ENCODE results near the gene FXYD2. TPM values are rescaled to one million over a fixed set of nuclear protein-coding genes. Genes with fewer than 3 reads are reported as not detected.

The FXYD2 gene
- 1 to 10 TPM; 5.4 to 8.0 TPM for total RNA-seq
- polyA plus RNA-seq: 67.9 TPM

DNA sequence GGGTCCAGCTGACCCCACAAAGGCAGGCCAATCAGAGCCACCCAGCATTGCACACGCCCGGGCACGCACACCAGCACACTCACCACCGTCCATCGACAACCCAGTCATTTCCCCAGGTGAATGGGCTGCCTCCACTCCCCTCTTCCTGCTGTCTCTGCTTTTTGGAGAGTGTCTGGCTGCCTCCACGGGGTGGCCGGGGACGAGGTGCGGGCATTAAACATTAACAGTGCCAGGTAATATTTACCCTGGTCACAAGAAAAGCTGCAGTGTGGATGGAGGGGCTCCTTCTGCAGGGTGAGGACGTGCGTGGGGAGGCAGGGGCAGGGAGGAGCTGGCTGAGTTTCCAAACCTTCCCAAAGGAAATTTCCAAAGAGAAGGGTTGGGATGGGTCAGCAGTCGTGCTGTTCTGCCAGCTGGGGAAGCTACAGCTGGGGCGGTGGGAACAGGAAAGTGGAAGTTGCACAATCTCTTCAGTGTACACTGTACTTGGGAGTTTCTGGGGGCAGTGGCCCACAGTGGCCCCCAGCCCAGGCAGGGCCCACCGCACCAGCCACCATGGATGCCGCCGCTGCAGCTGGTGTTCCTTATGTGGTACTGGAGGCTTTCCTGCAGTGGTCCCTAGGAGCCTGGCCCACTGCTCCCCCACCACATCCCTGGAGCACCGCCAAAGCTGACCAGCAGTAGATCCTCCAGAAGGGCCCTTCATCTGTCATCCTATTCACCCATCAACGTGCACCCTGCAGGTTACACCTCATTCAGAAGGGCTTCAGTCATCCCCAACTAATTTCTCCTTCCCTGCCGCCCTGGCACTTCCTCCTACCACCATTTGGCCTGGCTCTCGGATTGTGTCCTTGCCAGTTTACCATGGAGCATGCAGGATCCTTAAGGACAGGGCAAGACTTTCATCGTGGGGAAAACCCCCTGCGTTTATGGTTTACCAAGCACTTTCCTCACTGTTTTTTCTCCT is at the start of gene FXYD2:
TSS of gene FXYD2 (minus strand) at position 174 of the 967 bp plus-strand sequence. CDS start at position 108, 66 bp downstream.
- H3K9me3 Mint-ChIP-seq: no peaks in the 10 kb centered on the region
- peaks cover 64 to 79% (median 66%) of the 10 kb centered on the region in 3 donors for H3K4me1 Mint-ChIP-seq
- peak within 1 kb of the TSS; percentile 42 to 96 (median 83) for H3K27ac Mint-ChIP-seq
- H3K27me3 ChIP-seq (ENCODE audit: insufficient read depth, low read length, poor library complexity, severe bottlenecking): no peaks in the 10 kb centered on the region
- H3K27ac ChIP-seq (ENCODE audit: low read depth, low read length): no peak within 1 kb of the TSS
- no peaks in the 10 kb centered on the region for H3K36me3 ChIP-seq (ENCODE audit: insufficient read depth, low read length)
- no peak within 1 kb of the TSS for H3K4me3 ChIP-seq (ENCODE audit: low read length)
- H3K4me3 Mint-ChIP-seq: peak within 1 kb of the TSS in 5 of 7 donors; percentile 10 to 80 (median 54)
- peaks cover 0 to 6% (median 0%) of the 10 kb centered on the region in 3 donors for H3K36me3 Mint-ChIP-seq
- ChIA-PET CTCF (interaction anchor here (2.3 to 15.2 kb wide), 6 partner anchors 7 to 227 kb away, joined by 10 to 255 read pairs (median 61); no protein-coding TSS in a partner anchor), POLR2A (interaction anchor here (1.1 to 2.4 kb wide), 2 partner anchors 10 to 227 kb away, joined by 3 to 8 read pairs; no protein-coding TSS in a partner anchor)
- peaks cover 54% of the 10 kb centered on the region for H3K4me1 ChIP-seq (ENCODE audit: insufficient read depth, low read length)
- DNase-seq: peak in 1 of 5 donors; percentile 42
- H3K9me3 ChIP-seq (ENCODE audit: low read length): no peaks in the 10 kb centered on the region
- peaks cover 0 to 1% of the 10 kb centered on the region in 2 donors for H3K27me3 Mint-ChIP-seq

GRCh38 chr11:117873828-117874125 is 49.2 kb upstream of the FXYD2 start:
- no peak overlapping the region for H3K27ac ChIP-seq (ENCODE audit: low read depth, low read length)
- no peaks in the 10 kb centered on the region for H3K9me3 Mint-ChIP-seq
- DNase-seq: no peak
- H3K27ac Mint-ChIP-seq: no peak overlapping the region
- H3K4me1 ChIP-seq (ENCODE audit: insufficient read depth, low read length): peaks cover 32% of the 10 kb centered on the region
- H3K4me3 ChIP-seq (ENCODE audit: low read length): no peak overlapping the region
- H3K27me3 Mint-ChIP-seq: peaks cover 54 to 64% of the 10 kb centered on the region in 2 donors
- H3K9me3 ChIP-seq (ENCODE audit: low read length): no peaks in the 10 kb centered on the region
- ChIA-PET POLR2A (no interaction called here), CTCF (no interaction called here)
- H3K4me3 Mint-ChIP-seq: no peak overlapping the region
- H3K36me3 Mint-ChIP-seq: peaks cover 0 to 1% (median 0%) of the 10 kb centered on the region in 3 donors
- H3K36me3 ChIP-seq (ENCODE audit: insufficient read depth, low read length): no peaks in the 10 kb centered on the region
- H3K4me1 Mint-ChIP-seq: peaks cover 24 to 35% (median 26%) of the 10 kb centered on the region in 3 donors
- peaks cover 42% of the 10 kb centered on the region for H3K27me3 ChIP-seq (ENCODE audit: insufficient read depth, low read length, poor library complexity, severe bottlenecking)

DNA sequence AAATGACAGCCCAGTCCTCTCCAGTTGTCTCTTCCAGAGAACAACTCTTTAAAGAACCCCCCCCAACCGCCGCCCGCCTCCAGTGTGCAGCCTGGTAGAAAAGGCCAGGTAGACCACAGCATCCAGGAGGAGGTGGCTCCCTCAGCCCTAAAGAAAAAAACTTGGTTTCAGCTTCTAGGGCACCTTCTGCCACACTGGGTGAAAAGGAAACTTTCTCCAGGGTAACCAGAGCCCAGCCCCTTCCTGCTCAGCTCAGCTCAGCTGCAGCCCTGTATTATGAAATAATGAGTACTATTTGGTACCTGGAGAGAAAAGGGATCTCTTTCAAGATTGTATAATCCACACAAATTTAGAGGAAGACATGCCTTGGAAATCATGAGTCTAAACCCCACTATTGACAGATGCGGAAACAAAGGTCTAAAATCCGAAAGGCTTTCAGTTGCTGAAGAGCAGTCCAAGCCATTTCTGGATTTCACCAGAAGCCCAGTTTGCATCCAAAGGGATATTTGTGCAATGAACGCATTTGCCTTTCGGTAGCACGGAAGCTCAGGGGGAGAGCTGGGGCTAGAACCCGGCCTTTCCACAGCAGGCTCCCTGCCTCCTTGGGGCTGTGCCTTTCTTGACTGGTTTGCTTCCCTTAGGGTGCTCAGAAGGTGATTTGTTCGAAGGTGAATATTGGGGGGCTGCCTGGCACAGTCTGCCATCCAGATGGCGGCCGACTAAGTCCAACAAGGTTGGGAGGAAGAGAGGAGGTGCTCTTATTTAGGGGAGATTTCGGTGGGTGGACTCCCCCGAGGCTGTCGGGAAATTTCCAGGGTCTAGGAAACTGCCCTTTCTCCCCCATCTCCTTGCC is 48.7 kb upstream of the FXYD2 start:
- peaks cover 42% of the 10 kb centered on the region for H3K27me3 ChIP-seq (ENCODE audit: insufficient read depth, low read length, poor library complexity, severe bottlenecking)
- peaks cover 48 to 62% of the 10 kb centered on the region in 2 donors for H3K27me3 Mint-ChIP-seq
- peaks cover 24 to 35% (median 26%) of the 10 kb centered on the region in 3 donors for H3K4me1 Mint-ChIP-seq
- H3K4me3 ChIP-seq (ENCODE audit: low read length): no peak overlapping the region
- H3K4me3 Mint-ChIP-seq: peak overlapping the region in 1 of 7 donors; percentile 2
- peaks cover 32% of the 10 kb centered on the region for H3K4me1 ChIP-seq (ENCODE audit: insufficient read depth, low read length)
- H3K36me3 ChIP-seq (ENCODE audit: insufficient read depth, low read length): no peaks in the 10 kb centered on the region
- CTCF ChIA-PET: interaction anchor here (0.9 kb wide), 1 partner anchor 180 kb away, joined by 3 read pairs; no protein-coding TSS in a partner anchor
- H3K9me3 ChIP-seq (ENCODE audit: low read length): no peaks in the 10 kb centered on the region
- no peaks in the 10 kb centered on the region for H3K9me3 Mint-ChIP-seq
- no peak overlapping the region for H3K27ac ChIP-seq (ENCODE audit: low read depth, low read length)
- DNase-seq: no peak
- POLR2A ChIA-PET: no interaction called here
- peaks cover 0 to 1% (median 0%) of the 10 kb centered on the region in 3 donors for H3K36me3 Mint-ChIP-seq
- H3K27ac Mint-ChIP-seq: peak overlapping the region in 1 of 8 donors; percentile 12

- Histone ChIP-seq H3K27ac (ENCODE audit: low read depth, low read length) (no peak overlapping the region), H3K4me1 (ENCODE audit: insufficient read depth, low read length) (peaks cover 32% of the 10 kb centered on the region), H3K4me3 (ENCODE audit: low read length) (no peak overlapping the region), H3K9me3 (ENCODE audit: low read length) (no peaks in the 10 kb centered on the region), H3K27me3 (ENCODE audit: insufficient read depth, low read length, poor library complexity, severe bottlenecking) (peaks cover 42% of the 10 kb centered on the region), H3K36me3 (ENCODE audit: insufficient read depth, low read length) (no peaks in the 10 kb centered on the region)
- peaks cover 0 to 1% (median 0%) of the 10 kb centered on the region in 3 donors for H3K36me3 Mint-ChIP-seq
- peaks cover 24 to 35% (median 26%) of the 10 kb centered on the region in 3 donors for H3K4me1 Mint-ChIP-seq
- peak overlapping the region in 1 of 8 donors; percentile 12 for H3K27ac Mint-ChIP-seq
- H3K4me3 Mint-ChIP-seq: no peak overlapping the region
- peaks cover 44 to 64% of the 10 kb centered on the region in 2 donors for H3K27me3 Mint-ChIP-seq
- ChIA-PET POLR2A (no interaction called here), CTCF (interaction anchor here (0.9 kb wide), 1 partner anchor 181 kb away, joined by 3 read pairs; no protein-coding TSS in a partner anchor)
- H3K9me3 Mint-ChIP-seq: no peaks in the 10 kb centered on the region
- no peak for DNase-seq
Measured at GRCh38 chr11:117872420-117872961, 47.9 kb upstream of the FXYD2 start.

DNA sequence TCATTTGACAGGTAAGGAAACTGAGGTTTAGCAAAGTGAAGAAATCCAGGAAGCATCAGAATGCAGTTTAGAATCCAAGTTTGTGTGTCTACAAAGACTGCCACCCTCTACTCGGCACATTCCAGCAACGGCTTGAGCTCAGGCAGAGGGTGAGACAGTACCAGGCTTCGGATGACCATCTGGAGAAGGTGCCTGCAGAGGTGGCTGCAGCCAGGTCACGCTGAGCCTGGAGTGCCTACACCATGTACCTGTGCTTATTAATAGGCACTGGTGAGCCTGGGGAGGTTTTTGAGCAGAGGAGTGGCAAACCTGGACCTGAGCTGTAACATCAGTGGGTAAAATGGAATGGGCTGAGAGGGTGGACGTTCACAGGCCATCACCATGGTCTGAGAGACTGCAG is 47.2 kb upstream of the FXYD2 start:
- CTCF ChIA-PET: no interaction called here
- H3K9me3 ChIP-seq (ENCODE audit: low read length): no peaks in the 10 kb centered on the region

GRCh38 chr11:117871160-117871559 is 46.6 kb upstream of the FXYD2 start:
- H3K36me3 Mint-ChIP-seq: peaks cover 0 to 1% (median 0%) of the 10 kb centered on the region in 3 donors
- no peak overlapping the region for H3K27ac Mint-ChIP-seq
- H3K4me1 Mint-ChIP-seq: peaks cover 14 to 26% (median 18%) of the 10 kb centered on the region in 3 donors
- Histone ChIP-seq H3K36me3 (ENCODE audit: insufficient read depth, low read length) (no peaks in the 10 kb centered on the region), H3K4me1 (ENCODE audit: insufficient read depth, low read length) (peaks cover 26% of the 10 kb centered on the region), H3K9me3 (ENCODE audit: low read length) (no peaks in the 10 kb centered on the region), H3K27ac (ENCODE audit: low read depth, low read length) (no peak overlapping the region), H3K27me3 (ENCODE audit: insufficient read depth, low read length, poor library complexity, severe bottlenecking) (peaks cover 31% of the 10 kb centered on the region), H3K4me3 (ENCODE audit: low read length) (no peak overlapping the region)
- ChIA-PET CTCF (no interaction called here), POLR2A (no interaction called here)
- H3K27me3 Mint-ChIP-seq: peaks cover 35 to 63% of the 10 kb centered on the region in 2 donors
- H3K9me3 Mint-ChIP-seq: no peaks in the 10 kb centered on the region
- DNase-seq: no peak
- no peak overlapping the region for H3K4me3 Mint-ChIP-seq

More for the DNA sequence above, 47.2 kb upstream of the FXYD2 start:
- POLR2A ChIA-PET: no interaction called here
- H3K27ac ChIP-seq (ENCODE audit: low read depth, low read length): no peak overlapping the region
- no peak for DNase-seq
- H3K4me1 Mint-ChIP-seq: peaks cover 18 to 29% (median 21%) of the 10 kb centered on the region in 3 donors
- no peak overlapping the region for H3K4me3 Mint-ChIP-seq
- no peaks in the 10 kb centered on the region for H3K36me3 ChIP-seq (ENCODE audit: insufficient read depth, low read length)
- peaks cover 38 to 63% of the 10 kb centered on the region in 2 donors for H3K27me3 Mint-ChIP-seq
- peaks cover 35% of the 10 kb centered on the region for H3K27me3 ChIP-seq (ENCODE audit: insufficient read depth, low read length, poor library complexity, severe bottlenecking)
- H3K36me3 Mint-ChIP-seq: peaks cover 0 to 1% (median 0%) of the 10 kb centered on the region in 3 donors
- no peak overlapping the region for H3K4me3 ChIP-seq (ENCODE audit: low read length)
- H3K27ac Mint-ChIP-seq: peak overlapping the region in 2 of 8 donors; percentile 24 to 49
- H3K9me3 Mint-ChIP-seq: no peaks in the 10 kb centered on the region
- peaks cover 29% of the 10 kb centered on the region for H3K4me1 ChIP-seq (ENCODE audit: insufficient read depth, low read length)

DNA sequence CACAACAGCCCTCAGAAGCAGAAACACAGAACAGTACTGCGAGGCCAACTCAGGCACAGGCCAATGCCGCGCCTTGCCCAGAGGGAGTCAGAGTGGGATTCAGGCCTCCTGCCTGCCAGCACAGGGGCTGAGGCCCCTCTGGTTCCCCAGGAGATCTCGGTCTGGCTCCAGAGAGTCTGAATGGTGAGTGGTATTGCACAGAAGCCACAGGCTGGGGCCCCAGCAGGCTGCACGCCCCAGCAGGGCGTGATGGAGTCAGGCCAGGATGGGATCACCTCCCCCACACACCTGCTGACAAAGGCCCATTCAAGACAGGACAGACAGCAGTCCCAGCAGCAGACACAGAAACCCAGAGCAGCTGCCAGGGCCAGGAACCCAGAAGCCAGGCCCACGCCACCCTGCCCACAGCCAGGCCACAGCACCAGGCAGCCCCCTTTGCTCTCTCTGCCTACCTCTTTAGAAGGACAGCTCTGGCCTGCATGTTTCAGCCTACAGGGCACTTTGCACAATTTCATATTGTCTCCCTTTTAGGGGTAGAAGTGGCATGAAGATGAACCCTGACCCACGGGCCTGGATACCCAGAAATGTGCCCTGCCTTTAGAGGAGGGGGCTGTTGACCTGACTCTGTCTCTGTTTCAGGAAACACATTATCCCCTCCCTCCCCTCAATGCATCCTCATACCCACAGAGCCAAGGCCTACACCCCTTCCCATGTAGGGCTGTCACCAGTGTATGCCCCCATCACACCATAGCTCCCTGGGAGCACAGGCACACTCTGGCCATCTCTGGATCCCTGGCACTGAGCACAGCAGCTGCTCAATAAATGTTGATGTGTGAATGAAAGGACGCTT is 45.8 kb upstream of the FXYD2 start:
- Mint-ChIP-seq H3K4me1 (peaks cover 6 to 17% (median 11%) of the 10 kb centered on the region in 3 donors), H3K36me3 (peaks cover 0 to 1% (median 0%) of the 10 kb centered on the region in 3 donors), H3K27me3 (peaks cover 27 to 60% of the 10 kb centered on the region in 2 donors), H3K4me3 (no peak overlapping the region), H3K9me3 (no peaks in the 10 kb centered on the region), H3K27ac (no peak overlapping the region)
- H3K4me1 ChIP-seq (ENCODE audit: insufficient read depth, low read length): peaks cover 18% of the 10 kb centered on the region
- H3K27me3 ChIP-seq (ENCODE audit: insufficient read depth, low read length, poor library complexity, severe bottlenecking): peaks cover 23% of the 10 kb centered on the region
- no peak for DNase-seq
- H3K4me3 ChIP-seq (ENCODE audit: low read length): no peak overlapping the region
- ChIA-PET POLR2A (no interaction called here), CTCF (no interaction called here)
- H3K9me3 ChIP-seq (ENCODE audit: low read length): no peaks in the 10 kb centered on the region
- H3K27ac ChIP-seq (ENCODE audit: low read depth, low read length): no peak overlapping the region
- H3K36me3 ChIP-seq (ENCODE audit: insufficient read depth, low read length): no peaks in the 10 kb centered on the region

All from CD8-positive, alpha-beta memory T cell (primary cell).